ENCODE results near the gene TRIM45. TPM values are rescaled to one million over a fixed set of nuclear protein-coding genes. Genes with fewer than 3 reads are reported as not detected.

Gene TRIM45
- total RNA-seq, 1 experiment from 2014 or later = 5.1 TPM

DNA sequence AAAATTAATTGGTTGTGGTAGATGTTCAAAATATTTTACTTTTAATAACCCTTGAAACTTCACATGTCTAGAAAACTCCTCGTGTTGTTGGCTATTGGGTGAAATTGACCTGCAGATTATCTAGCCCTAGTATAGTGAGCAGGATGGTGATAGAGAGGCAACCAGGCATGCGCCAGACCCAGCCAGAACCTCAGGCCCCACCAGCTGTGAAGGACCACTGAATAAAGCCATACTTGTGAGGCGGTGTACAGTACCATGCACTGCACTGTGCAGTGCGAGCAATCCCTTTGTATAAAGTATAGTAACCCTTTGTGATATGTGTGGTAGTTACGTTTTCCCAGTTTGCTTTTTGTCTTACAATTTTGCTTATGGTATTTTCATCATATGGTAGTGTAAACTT, 53.0 kb downstream of the TRIM45 start:
- Histone ChIP-seq H3K27me3 (replicated peaks; ENCODE audit: control insufficient read depth, insufficient read depth, low read length) (no peaks in the 10 kb centered on the region), H3K4me1 (no peaks in the 10 kb centered on the region), H3K9me3 (no peaks in the 10 kb centered on the region), H3K36me3 (ENCODE audit: control insufficient read depth, insufficient read depth, low read length) (no peaks in the 10 kb centered on the region), H3K4me3 (ENCODE audit: low read depth, low read length) (no peak overlapping the region)
- no peak overlapping the region for H3K27ac Mint-ChIP-seq (ENCODE audit: unreplicated experiment)
- no peaks in the 10 kb centered on the region for H3K4me1 Mint-ChIP-seq (ENCODE audit: low read depth, unreplicated experiment)
- H3K27me3 Mint-ChIP-seq (ENCODE audit: insufficient read depth, unreplicated experiment) = no peaks in the 10 kb centered on the region
- TF ChIP-seq, protein P1, sequence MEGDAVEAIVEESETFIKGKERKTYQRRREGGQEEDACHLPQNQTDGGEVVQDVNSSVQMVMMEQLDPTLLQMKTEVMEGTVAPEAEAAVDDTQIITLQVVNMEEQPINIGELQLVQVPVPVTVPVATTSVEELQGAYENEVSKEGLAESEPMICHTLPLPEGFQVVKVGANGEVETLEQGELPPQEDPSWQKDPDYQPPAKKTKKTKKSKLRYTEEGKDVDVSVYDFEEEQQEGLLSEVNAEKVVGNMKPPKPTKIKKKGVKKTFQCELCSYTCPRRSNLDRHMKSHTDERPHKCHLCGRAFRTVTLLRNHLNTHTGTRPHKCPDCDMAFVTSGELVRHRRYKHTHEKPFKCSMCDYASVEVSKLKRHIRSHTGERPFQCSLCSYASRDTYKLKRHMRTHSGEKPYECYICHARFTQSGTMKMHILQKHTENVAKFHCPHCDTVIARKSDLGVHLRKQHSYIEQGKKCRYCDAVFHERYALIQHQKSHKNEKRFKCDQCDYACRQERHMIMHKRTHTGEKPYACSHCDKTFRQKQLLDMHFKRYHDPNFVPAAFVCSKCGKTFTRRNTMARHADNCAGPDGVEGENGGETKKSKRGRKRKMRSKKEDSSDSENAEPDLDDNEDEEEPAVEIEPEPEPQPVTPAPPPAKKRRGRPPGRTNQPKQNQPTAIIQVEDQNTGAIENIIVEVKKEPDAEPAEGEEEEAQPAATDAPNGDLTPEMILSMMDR (IDR thresholded peaks at IDR 0.05; ENCODE audit: insufficient read depth in 1 of 2, low read depth in 1 of 2, low read length in 1 of 2, severe bottlenecking in 1 of 2, unreplicated experiment in 1 of 2) = no peak
- ChIA-PET POLR2A (no interaction called here), CTCF (interaction anchor here (1.5 kb wide), 1 partner anchor 216 kb away, joined by 12 read pairs; no protein-coding TSS in a partner anchor)
- BruUV-seq (replicated peaks) = no TSS peak
- intact Hi-C loops (cut with micrococcal nuclease; ENCODE audit: unreplicated experiment) = loop anchor here (1.0 kb wide), 2 partner anchors 60 to 216 kb away; no protein-coding TSS in a partner anchor
- no peak for DNase-seq
- no peaks in the 10 kb centered on the region for H3K9me3 Mint-ChIP-seq (ENCODE audit: unreplicated experiment)
- H3K4me3 Mint-ChIP-seq (ENCODE audit: unreplicated experiment) = no peak overlapping the region
- H3K36me3 Mint-ChIP-seq (ENCODE audit: insufficient read depth, unreplicated experiment) = peaks cover 20% of the 10 kb centered on the region

DNA sequence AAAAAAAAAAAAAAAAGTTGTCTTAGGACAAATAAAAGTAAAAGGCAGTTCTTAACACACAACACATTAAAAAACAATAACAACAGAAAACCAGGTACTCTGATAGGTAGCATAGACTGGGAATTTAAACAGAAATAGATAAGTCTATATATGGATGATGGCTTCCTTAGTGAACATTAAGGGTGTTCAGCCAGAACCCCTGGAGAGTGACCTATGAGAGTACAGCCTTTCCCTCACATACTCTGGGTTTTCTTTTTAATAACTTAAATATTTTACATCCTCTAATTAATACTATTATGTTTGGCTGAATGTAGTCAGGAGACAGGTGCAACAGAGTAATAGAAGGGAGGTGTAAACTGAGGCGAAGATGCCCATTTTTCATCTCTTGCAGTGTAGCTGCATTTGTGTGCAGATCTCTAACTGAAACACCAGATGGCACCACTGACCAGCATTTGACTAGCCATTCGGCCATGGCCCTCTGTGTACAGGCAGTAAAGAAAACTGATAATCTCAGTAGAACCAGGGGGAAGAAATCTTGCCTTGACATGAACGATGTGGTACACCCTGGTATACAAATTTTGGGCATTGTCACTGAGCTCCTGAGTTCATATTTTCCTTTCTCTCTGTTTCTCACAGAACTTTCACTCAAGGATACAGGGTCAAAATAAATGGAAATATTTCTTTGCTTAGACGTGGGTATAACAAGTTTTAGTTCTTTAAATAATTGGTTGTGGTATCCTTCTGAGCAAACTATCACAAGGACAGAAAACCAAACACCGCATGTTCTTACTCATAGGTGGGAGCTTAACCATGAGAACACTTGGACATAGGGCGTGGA, 53.8 kb downstream of the TRIM45 start:
- H3K27me3 Mint-ChIP-seq (ENCODE audit: insufficient read depth, unreplicated experiment) = no peaks in the 10 kb centered on the region
- H3K36me3 ChIP-seq (ENCODE audit: control insufficient read depth, insufficient read depth, low read length) = no peaks in the 10 kb centered on the region
- H3K9me3 Mint-ChIP-seq (ENCODE audit: unreplicated experiment) = no peaks in the 10 kb centered on the region
- peaks cover 20% of the 10 kb centered on the region for H3K36me3 Mint-ChIP-seq (ENCODE audit: insufficient read depth, unreplicated experiment)
- H3K27me3 ChIP-seq (replicated peaks; ENCODE audit: control insufficient read depth, insufficient read depth, low read length) = no peaks in the 10 kb centered on the region
- BruUV-seq (replicated peaks) = no TSS peak
- no peak overlapping the region for H3K4me3 ChIP-seq (ENCODE audit: low read depth, low read length)
- no peaks in the 10 kb centered on the region for H3K4me1 Mint-ChIP-seq (ENCODE audit: low read depth, unreplicated experiment)
- peak; percentile 38 to 49 for DNase-seq
- no peaks in the 10 kb centered on the region for H3K9me3 ChIP-seq
- no peak overlapping the region for H3K4me3 Mint-ChIP-seq (ENCODE audit: unreplicated experiment)
- H3K4me1 ChIP-seq = no peaks in the 10 kb centered on the region
- H3K27ac Mint-ChIP-seq (ENCODE audit: unreplicated experiment) = no peak overlapping the region
- intact Hi-C loops (cut with micrococcal nuclease; ENCODE audit: unreplicated experiment) = loop anchor here (1.0 kb wide), 2 partner anchors 61 to 217 kb away; no protein-coding TSS in a partner anchor
- POLR2A ChIA-PET = no interaction called here
- CTCF ChIA-PET = interaction anchor here (1.5 to 1.7 kb wide), 2 partner anchors 61 to 217 kb away, joined by 10 to 12 read pairs; no protein-coding TSS in a partner anchor
- TF ChIP-seq, protein P1 (IDR thresholded peaks at IDR 0.05; ENCODE audit: insufficient read depth in 1 of 2, low read depth in 1 of 2, low read length in 1 of 2, severe bottlenecking in 1 of 2, unreplicated experiment in 1 of 2) = peak; percentile 41 to 58

DNA sequence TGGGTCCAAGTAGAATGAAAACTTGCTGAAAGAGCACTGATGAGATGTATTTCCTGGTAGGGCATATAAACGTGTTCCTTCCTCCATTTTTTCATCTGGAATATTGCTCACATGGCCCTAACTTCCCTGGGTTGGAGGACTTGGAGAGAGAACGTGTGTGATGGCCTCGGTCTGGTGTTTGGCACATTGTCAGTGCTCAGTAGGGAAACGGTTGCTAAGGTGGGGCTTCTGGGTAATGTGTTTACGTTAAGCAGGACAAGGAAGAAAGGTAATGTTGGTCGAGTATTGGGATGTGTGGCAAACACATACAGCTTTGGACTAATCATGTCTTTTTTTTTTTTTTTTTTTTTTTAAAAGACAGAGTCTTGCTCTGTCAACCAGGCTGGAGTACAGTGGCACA, 55.2 kb downstream of the TRIM45 start:
- ChIA-PET CTCF (interaction anchor here (1.7 kb wide), 1 partner anchor 62 kb away, joined by 10 read pairs; no protein-coding TSS in a partner anchor), POLR2A (no interaction called here)
- Histone ChIP-seq H3K4me3 (ENCODE audit: low read depth, low read length) (no peak overlapping the region), H3K4me1 (no peaks in the 10 kb centered on the region; the same call in 1 of the 2 replicates), H3K27me3 (replicated peaks; ENCODE audit: control insufficient read depth, insufficient read depth, low read length) (no peaks in the 10 kb centered on the region), H3K9me3 (no peaks in the 10 kb centered on the region), H3K36me3 (ENCODE audit: control insufficient read depth, insufficient read depth, low read length) (no peaks in the 10 kb centered on the region)
- DNase-seq = no peak
- Mint-ChIP-seq H3K4me1 (ENCODE audit: low read depth, unreplicated experiment) (no peaks in the 10 kb centered on the region), H3K9me3 (ENCODE audit: unreplicated experiment) (no peaks in the 10 kb centered on the region), H3K27ac (ENCODE audit: unreplicated experiment) (no peak overlapping the region), H3K4me3 (ENCODE audit: unreplicated experiment) (no peak overlapping the region), H3K27me3 (ENCODE audit: insufficient read depth, unreplicated experiment) (no peaks in the 10 kb centered on the region), H3K36me3 (ENCODE audit: insufficient read depth, unreplicated experiment) (peaks cover 20% of the 10 kb centered on the region)
- intact Hi-C loops (cut with micrococcal nuclease; ENCODE audit: unreplicated experiment) = no loop called here
- TF ChIP-seq, protein P1 (IDR thresholded peaks at IDR 0.05; ENCODE audit: insufficient read depth in 1 of 2, low read depth in 1 of 2, low read length in 1 of 2, severe bottlenecking in 1 of 2, unreplicated experiment in 1 of 2) = no peak
- BruUV-seq (replicated peaks) = no TSS peak

Measured in Caco-2 (cell line).